NOMO-1 (cell line): ENCODE measurements around the gene SLBP.

Source experiments
- DNase-seq, 2 experiments: peaks; one replicate each; lab custom pipeline; 2025; ENCODE audit not compliant: unreplicated experiment in 2 of 2; lab: John Stamatoyannopoulos, UW

SLBP gene

GRCh38 chr4:1728061-1728980, 16.2 kb upstream of the SLBP start:
- DNase-seq = no peak

GRCh38 chr4:1727117-1728031, 15.3 kb upstream of the SLBP start:
- peak; percentile 14 to 57 for DNase-seq

GRCh38 chr4:1726146-1726934, 14.2 kb upstream of the SLBP start:
- peak; percentile 53 to 70 for DNase-seq

GRCh38 chr4:1725521-1725920, 13.4 kb upstream of the SLBP start:
- DNase-seq = no peak

GRCh38 chr4:1723131-1723801, 11.1 kb upstream of the SLBP start:
- DNase-seq = peak; percentile 68 to 86

GRCh38 chr4:1722551-1723118, 10.5 kb upstream of the SLBP start:
- DNase-seq = peak in 1 of 2 experiments; percentile 29

- no peak for DNase-seq
These were observed 9.8 kb upstream of the SLBP start for GRCh38 chr4:1721666-1722550.

GRCh38 chr4:1721003-1721665, 9.0 kb upstream of the SLBP start, which contains the start of the genes TACC3 and TMEM129:
Gene TACC3 (plus strand): TSS chr4:1721521. CDS start chr4:1723422, 1,901 bp downstream.
Gene TMEM129 (minus strand): TSS chr4:1721323. CDS start chr4:1720837, 486 bp downstream.
- DNase-seq = peak; percentile 94

GRCh38 chr4:1720163-1720983, 8.3 kb upstream of the SLBP start:
- peak; percentile 26 to 36 for DNase-seq

- no peak for DNase-seq
These were observed 6.2 kb upstream of the SLBP start for GRCh38 chr4:1718095-1718850.

- no peak for DNase-seq
These were observed 5.3 kb upstream of the SLBP start for GRCh38 chr4:1717129-1718094.

GRCh38 chr4:1716065-1716945, 4.2 kb upstream of the SLBP start:
- DNase-seq = no peak

GRCh38 chr4:1715002-1715758, 3.1 kb upstream of the SLBP start:
- DNase-seq = peak; percentile 14 to 36
